ENCODE data around the gene SULT1C2.
"Not testable (repeated sequence)": the region's sequence is repeated elsewhere in the genome, so short reads cannot be mapped to it uniquely, and the experiment has no call there.

SULT1C2 gene

GRCh38 chr2:108288534-108289106 lies at the start of gene SULT1C2:
Gene SULT1C2, plus strand, starts transcription at chr2:108288895. Its CDS starts 4,773 bp downstream, at chr2:108293668.
- no peak for DNase-seq

- no peak for DNase-seq
Observed at GRCh38 chr2:108239786-108240185, 48.9 kb upstream of the SULT1C2 start, which contains the start of gene SULT1C3. Gene SULT1C3, plus strand, starts transcription at chr2:108239968. Its CDS starts 7,227 bp downstream, at chr2:108247195.

- DNase-seq, result no peak
Observed at GRCh38 chr2:108240966-108241365, 47.7 kb upstream of the SULT1C2 start.

- no peak for DNase-seq
Observed at GRCh38 chr2:108243566-108243965, 45.1 kb upstream of the SULT1C2 start.

- no peak for DNase-seq
Observed at GRCh38 chr2:108244667-108245414, 43.9 kb upstream of the SULT1C2 start.

- DNase-seq, result no peak
Observed at GRCh38 chr2:108253106-108253505, 35.6 kb upstream of the SULT1C2 start.

GRCh38 chr2:108257757-108258331 lies 30.9 kb upstream of the SULT1C2 start:
- DNase-seq, result no peak

GRCh38 chr2:108260773-108261172 lies 27.9 kb upstream of the SULT1C2 start:
- no peak for DNase-seq

- DNase-seq, result no peak
Observed at GRCh38 chr2:108262036-108262435, 26.7 kb upstream of the SULT1C2 start.

GRCh38 chr2:108263401-108263800 lies 25.3 kb upstream of the SULT1C2 start:
- DNase-seq, result no peak

GRCh38 chr2:108266218-108266617 lies 22.5 kb upstream of the SULT1C2 start:
- DNase-seq, result no peak

- no peak for DNase-seq
Observed at GRCh38 chr2:108267101-108267500, 21.6 kb upstream of the SULT1C2 start.

- DNase-seq, result no peak
Observed at GRCh38 chr2:108268001-108268400, 20.7 kb upstream of the SULT1C2 start.

- DNase-seq, result no peak
Observed at GRCh38 chr2:108270346-108270745, 18.3 kb upstream of the SULT1C2 start.

GRCh38 chr2:108270768-108271506 lies 17.8 kb upstream of the SULT1C2 start:
- DNase-seq, result no peak

GRCh38 chr2:108271691-108272253 lies 16.9 kb upstream of the SULT1C2 start:
- DNase-seq, result no peak

- DNase-seq, result no peak
Observed at GRCh38 chr2:108278631-108279030, 10.1 kb upstream of the SULT1C2 start.

- DNase-seq, result no peak
Observed at GRCh38 chr2:108279468-108279867, 9.2 kb upstream of the SULT1C2 start.

GRCh38 chr2:108280466-108280865 lies 8.2 kb upstream of the SULT1C2 start:
- no peak for DNase-seq

- not testable (repeated sequence) for DNase-seq
Observed at GRCh38 chr2:108284566-108284965, 4.1 kb upstream of the SULT1C2 start.

GRCh38 chr2:108285616-108286015 lies 3.1 kb upstream of the SULT1C2 start:
- DNase-seq, result no peak

- no peak for DNase-seq
Observed at GRCh38 chr2:108287169-108287568, 1.5 kb upstream of the SULT1C2 start.

- DNase-seq, result no peak
Observed at GRCh38 chr2:108293850-108294249, 5.2 kb downstream of the SULT1C2 start.

All from NCI-H1436 treated with DMSO at 0.1 percent for 48 hours (cell line).